ENCODE data around the gene DGCR2.
"Not testable (repeated sequence)": the region's sequence is repeated elsewhere in the genome, so short reads cannot be mapped to it uniquely, and the experiment has no call there.

- TF ChIP-seq, protein P1, sequence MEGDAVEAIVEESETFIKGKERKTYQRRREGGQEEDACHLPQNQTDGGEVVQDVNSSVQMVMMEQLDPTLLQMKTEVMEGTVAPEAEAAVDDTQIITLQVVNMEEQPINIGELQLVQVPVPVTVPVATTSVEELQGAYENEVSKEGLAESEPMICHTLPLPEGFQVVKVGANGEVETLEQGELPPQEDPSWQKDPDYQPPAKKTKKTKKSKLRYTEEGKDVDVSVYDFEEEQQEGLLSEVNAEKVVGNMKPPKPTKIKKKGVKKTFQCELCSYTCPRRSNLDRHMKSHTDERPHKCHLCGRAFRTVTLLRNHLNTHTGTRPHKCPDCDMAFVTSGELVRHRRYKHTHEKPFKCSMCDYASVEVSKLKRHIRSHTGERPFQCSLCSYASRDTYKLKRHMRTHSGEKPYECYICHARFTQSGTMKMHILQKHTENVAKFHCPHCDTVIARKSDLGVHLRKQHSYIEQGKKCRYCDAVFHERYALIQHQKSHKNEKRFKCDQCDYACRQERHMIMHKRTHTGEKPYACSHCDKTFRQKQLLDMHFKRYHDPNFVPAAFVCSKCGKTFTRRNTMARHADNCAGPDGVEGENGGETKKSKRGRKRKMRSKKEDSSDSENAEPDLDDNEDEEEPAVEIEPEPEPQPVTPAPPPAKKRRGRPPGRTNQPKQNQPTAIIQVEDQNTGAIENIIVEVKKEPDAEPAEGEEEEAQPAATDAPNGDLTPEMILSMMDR (IDR thresholded peaks at IDR 0.05; ENCODE audit: low read length) = not testable (repeated sequence)
- not testable (repeated sequence) for TF ChIP-seq EZH2phosphoT487 (IDR thresholded peaks at IDR 0.05; ENCODE audit: low read length)
Measured at GRCh38 chr22:19030889-19031252, 91.3 kb downstream of the DGCR2 start.
